Testis (tissue), 3 donors: ENCODE measurements around the gene CHKA. TPM values are rescaled to one million over a fixed set of nuclear protein-coding genes. Genes with fewer than 3 reads are reported as not detected.

Source experiments
- DNase-seq: peaks from one replicate; pipeline ENCODE4 v3.0.0-alpha.2; 2019
- H3K27ac ChIP-seq, 2 donors: fragments of 200-600 bp; sonication (generic); one replicate each; pipeline ENCODE4 v1.5.1; 2019
- H3K27me3 ChIP-seq: fragments of 200-600 bp; sonication (generic); one replicate; pipeline ENCODE4 v1.5.1; 2019
- H3K36me3 ChIP-seq: fragments of 200-600 bp; sonication (generic); one replicate; pipeline ENCODE4 v1.5.1; 2017; ENCODE audit warnings: low read depth; ENCODE audit errors: missing control alignments
- H3K4me1 ChIP-seq: fragments of 200-600 bp; sonication (generic); one replicate; pipeline ENCODE4 v1.5.1; 2019
- H3K4me3 ChIP-seq, 2 donors: fragments of 200-600 bp; sonication (generic); one replicate each; pipeline ENCODE4 v1.5.1; 2017 to 2019
- H3K9me3 ChIP-seq: fragments of 200-600 bp; sonication (generic); one replicate; pipeline ENCODE4 v1.5.1; 2017
- CTCF ChIP-seq, 3 experiments: fragments of 450-650 bp in 2 of 3; fragments of 200-600 bp in 1 of 3; sonication (generic) in 1 of 3; IDR thresholded peaks; one replicate each; pipeline ENCODE4 v1.5.1; 2016 to 2019; ENCODE audit warnings: antibody characterized with exemption in 3 of 3, mild to moderate bottlenecking in 2 of 3, moderate library complexity in 1 of 3
- POLR2A ChIP-seq: fragments of 450-650 bp; IDR thresholded peaks from one replicate; pipeline ENCODE4 v1.6.1; 2017; ENCODE audit warnings: antibody characterized with exemption, mild to moderate bottlenecking, moderate library complexity
- WGBS, 2 donors: methylation state at CpG; one replicate each; pipeline ENCODE4 v1.1.5; 2018; 5-methylcytosine and 5-hydroxymethylcytosine counted together
- intact Hi-C: fragments of 100-400 bp; cut with DNase I; formaldehyde crosslinking; loops from one replicate; pipeline ENCODE4 v1.15.1; 2023; ENCODE audit warnings: low total_unique reads
- polyA plus RNA-seq: library from polyadenylated mRNA; stranded (reverse); fragments of 350-450 nt; fragmentation: Illumina TruSeq; extraction: RNeasy Lipid Tissue Mini Kit (QIAGEN cat#74804); gene quantifications from one replicate; pipeline ENCODE4 v1.2.3, GENCODE V29; 2014; ENCODE audit warnings: low read depth, low replicate concordance; ENCODE audit not compliant: insufficient read depth
- total RNA-seq, 2 donors: library from RNA; depleted of rRNA; stranded (reverse); fragments of >200 nt; gene quantifications; one replicate each; pipeline ENCODE4 v1.2.3, GENCODE V29; 2016

CHKA gene
- total and polyA plus RNA-seq, 3 donors from 2014 or later: 145 to 200 (median 180) TPM

DNA sequence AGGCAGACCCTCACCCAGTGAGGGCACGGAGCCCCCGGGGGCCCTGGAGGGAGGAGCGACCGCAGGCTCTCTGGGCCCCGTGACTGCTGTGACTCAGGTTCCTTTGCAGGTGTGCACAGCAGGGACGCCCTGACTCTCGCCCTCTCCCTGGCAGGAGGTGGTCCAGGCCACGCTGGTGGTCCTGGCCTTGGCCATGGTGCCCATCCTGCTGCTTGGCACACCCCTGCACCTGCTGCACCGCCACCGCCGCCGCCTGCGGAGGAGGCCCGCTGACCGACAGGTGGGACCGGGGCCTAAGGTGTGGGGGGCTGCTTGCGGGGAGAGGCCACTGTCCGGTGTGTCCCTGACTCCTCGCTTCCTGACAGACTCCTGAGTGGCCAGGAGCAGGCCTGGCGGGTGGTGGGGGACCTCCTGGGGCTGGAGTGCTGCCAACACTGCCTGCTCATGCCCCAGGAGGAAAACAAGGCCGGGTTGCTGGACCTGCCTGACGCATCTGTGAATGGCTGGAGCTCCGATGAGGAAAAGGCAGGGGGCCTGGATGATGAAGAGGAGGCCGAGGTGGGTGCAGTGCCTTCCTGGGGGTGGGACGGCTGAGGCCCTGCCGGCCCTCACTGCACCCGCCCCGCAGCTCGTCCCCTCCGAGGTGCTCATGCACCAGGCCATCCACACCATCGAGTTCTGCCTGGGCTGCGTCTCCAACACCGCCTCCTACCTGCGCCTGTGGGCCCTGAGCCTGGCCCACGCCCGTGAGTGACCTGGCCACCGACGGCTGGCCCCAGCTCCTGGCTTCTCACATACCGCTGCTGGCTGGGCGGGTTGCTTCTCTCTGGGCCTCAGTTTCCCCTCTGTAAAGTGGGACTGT, 71.4 kb downstream of the CHKA start:
- Histone ChIP-seq H3K4me1 (no peaks in the 10 kb centered on the region), H3K36me3 (no peaks in the 10 kb centered on the region), H3K27me3 (no peaks in the 10 kb centered on the region), H3K9me3 (no peaks in the 10 kb centered on the region), H3K4me3 (no peak overlapping the region), H3K27ac (no peak overlapping the region)
- TF ChIP-seq POLR2A: no peak
- TF ChIP-seq CTCF (IDR thresholded peaks at IDR 0.05): no peak
- 86 to 92% methylated on average over 13 to 32 of the region's 40 CpGs for WGBS, 2 donors
- intact Hi-C loops: no loop called here
- no peak for DNase-seq

- no peak overlapping the region for H3K27ac ChIP-seq
- no peak overlapping the region for H3K4me3 ChIP-seq
- no peaks in the 10 kb centered on the region for H3K36me3 ChIP-seq
- H3K9me3 ChIP-seq: no peaks in the 10 kb centered on the region
- 93 to 95% methylated on average over 3 to 29 of the region's 35 CpGs for WGBS, 2 donors
- intact Hi-C loops: no loop called here
- H3K27me3 ChIP-seq: no peaks in the 10 kb centered on the region
- TF ChIP-seq POLR2A (no peak), CTCF (IDR thresholded peaks at IDR 0.05) (no peak)
- H3K4me1 ChIP-seq: no peaks in the 10 kb centered on the region
- no peak for DNase-seq
Measured at GRCh38 chr11:68048681-68049508, 72.3 kb downstream of the CHKA start.

- WGBS, 2 donors: 92 to 95% methylated on average over 32 to 37 of the region's 37 CpGs
- no peaks in the 10 kb centered on the region for H3K36me3 ChIP-seq
- no peaks in the 10 kb centered on the region for H3K4me1 ChIP-seq
Measured at GRCh38 chr11:68047437-68048290, 73.5 kb downstream of the CHKA start.

More at GRCh38 chr11:68047437-68048290, 73.5 kb downstream of the CHKA start:
- intact Hi-C loops: no loop called here
- no peak overlapping the region for H3K4me3 ChIP-seq
- H3K27ac ChIP-seq: no peak overlapping the region
- H3K27me3 ChIP-seq: no peaks in the 10 kb centered on the region
- TF ChIP-seq POLR2A (no peak), CTCF (IDR thresholded peaks at IDR 0.05) (no peak)
- DNase-seq: no peak
- no peaks in the 10 kb centered on the region for H3K9me3 ChIP-seq
